GM21576 (cell line): ENCODE results near the gene MBNL1.
"Not testable (repeated sequence)": the region's sequence is repeated elsewhere in the genome, so short reads cannot be mapped to it uniquely, and the experiment has no call there.

ENCODE experiments used
- ATAC-seq: cut with Tn5 transposase; IDR thresholded peaks from one replicate; pipeline ENCODE4 v1.9.1; 2021; ENCODE audit warnings: mild to moderate bottlenecking, moderate library complexity; ENCODE audit not compliant: unreplicated experiment

MBNL1 gene

DNA sequence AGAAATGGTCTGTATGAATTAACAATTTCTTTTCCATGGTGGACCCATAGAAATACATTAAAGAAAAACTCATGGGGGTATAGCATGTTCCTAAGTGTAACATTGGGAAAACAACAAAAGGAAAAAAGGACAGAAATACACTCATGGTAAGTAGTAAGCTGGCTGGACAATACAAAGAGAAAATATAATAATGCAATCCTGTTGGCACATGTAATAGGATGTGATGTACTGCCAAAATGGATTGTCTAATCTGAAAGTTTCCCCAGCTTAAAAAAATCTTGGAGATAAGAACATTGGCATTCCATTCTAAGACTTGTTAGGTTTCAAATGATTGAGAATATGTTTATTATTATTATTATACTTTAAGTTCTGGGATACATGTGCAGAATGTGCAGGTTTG is 128.1 kb downstream of the MBNL1 start:
- no peak for ATAC-seq

DNA sequence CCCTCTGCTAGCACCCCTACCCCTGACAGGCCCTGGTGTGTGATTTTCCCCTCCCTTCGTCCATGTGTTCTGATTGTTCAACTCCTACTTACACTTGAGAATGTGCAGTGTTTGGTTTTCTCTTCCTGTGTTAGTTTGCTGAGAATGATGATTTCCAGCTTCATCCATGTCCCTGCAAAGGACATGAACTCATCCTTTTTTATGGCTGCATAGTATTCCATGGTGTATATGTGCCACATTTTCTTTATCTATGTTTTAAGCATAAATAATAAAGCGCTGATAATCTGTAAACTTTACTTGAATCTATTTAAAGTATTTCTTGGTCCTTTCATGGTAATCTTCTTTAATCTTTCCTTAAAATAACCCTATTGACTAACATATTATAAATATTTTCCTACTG is 128.6 kb downstream of the MBNL1 start:
- not testable (repeated sequence) for ATAC-seq

DNA sequence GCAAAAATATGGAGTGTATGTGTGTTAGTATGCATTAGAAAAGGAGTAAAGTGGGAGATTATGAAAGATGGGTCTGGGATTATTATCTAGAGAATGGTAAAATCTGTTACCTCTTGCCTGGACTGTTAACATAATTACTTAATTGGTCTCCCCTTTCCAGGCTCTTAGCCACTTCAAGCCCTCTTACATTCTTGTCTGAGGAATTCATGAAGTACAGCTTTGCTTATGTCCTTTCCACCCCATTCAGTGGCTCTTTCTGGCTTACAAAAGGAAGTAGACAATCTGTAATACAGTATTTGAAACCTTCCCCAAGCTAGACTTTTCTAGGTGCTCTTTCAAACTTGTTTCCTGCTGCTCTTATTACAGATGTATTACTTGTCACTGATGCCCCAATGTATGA is 129.8 kb downstream of the MBNL1 start:
- peak; percentile 46 for ATAC-seq

DNA sequence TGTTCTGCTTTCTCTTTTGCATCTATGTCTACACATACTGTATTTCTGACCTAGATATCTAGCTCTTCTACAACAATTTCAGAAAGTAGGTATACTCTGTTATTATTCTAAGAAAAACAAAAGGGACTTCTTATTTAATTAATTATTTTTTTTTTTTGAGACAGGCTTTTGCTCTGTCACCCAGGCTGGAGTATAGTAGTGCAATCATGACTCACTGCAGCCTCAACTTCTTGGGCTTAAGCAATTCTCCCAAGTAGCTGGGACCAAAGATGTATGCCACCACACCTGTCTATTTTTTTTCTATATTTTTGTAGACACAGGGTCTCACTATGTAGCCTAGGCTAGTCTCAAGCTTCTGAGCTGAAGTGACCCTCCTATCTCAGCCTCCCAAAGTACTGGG is 130.6 kb downstream of the MBNL1 start:
- ATAC-seq = no peak

DNA sequence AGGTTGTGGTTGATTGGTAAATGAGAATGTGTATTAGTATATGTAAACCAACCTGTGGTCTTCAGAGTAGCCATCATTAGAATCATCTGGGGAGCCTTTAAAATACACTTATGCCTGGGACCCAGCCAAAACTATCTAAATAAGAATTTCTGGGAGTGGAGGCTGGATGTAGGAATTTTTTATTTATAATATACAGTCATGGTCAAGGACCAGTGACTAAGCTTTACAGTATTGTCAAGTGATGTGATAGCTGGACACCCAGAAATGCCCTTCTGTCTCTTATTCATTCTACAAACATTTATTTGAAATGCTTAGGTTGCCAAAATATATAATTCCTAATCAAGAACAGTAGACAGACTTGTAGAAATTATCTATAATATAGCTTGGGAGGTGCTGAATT is 132.2 kb downstream of the MBNL1 start:
- no peak for ATAC-seq

DNA sequence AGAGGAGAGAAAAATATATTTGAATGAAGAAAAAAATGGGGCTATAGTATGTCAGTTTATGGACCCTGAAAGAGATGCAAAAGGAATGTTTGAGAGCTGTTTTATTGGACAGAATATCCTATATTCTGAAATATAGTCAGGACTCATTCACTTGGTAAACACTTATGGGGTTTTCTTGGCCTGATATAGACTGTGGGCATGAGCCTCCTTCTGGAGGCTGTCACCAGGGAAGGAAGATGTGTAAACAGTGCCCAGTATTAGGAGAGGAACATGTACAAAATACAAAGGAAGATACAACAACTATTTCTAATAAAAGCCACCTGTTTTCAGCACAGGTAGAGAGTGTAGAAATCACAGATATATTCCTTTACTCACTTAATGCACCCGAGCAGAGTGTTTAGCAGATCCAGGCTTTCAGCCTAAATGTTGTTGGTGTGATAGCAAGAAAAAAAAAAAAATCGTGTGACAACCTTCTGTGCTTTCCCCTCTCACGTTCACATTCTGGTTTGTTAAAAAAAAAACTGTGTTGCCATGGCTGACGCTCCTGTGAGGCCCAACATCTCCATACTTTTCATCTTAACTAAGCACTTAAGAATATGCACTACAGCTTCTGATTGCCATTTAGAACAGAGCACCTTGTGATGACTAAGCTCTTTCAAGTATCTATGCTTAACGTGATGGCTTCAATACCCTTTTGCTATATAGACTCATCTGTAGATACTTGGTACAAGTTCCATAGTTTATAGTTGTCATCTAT is 134.1 kb downstream of the MBNL1 start:
- ATAC-seq = no peak

DNA sequence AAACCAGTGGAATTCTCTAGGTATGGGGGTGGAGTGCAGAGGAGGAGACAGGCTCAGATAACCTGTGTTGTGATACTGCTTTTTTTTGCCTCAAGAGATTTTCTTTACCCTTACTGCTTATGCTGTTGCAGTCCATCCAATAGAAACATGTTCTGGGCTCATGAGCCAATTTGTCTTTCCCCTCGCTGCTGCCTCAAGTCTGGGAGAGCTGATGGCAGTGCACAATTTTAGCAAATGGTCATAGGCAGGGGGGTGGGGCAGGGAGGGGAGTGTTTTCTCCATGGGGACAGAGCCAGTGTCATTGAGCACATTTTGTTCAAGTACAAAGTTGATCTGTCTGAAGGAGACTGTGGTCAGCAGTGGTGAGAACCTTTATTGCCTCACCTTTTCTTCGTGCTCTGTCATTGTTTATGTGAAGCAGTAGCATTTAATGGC is 134.9 kb downstream of the MBNL1 start:
- ATAC-seq = no peak

DNA sequence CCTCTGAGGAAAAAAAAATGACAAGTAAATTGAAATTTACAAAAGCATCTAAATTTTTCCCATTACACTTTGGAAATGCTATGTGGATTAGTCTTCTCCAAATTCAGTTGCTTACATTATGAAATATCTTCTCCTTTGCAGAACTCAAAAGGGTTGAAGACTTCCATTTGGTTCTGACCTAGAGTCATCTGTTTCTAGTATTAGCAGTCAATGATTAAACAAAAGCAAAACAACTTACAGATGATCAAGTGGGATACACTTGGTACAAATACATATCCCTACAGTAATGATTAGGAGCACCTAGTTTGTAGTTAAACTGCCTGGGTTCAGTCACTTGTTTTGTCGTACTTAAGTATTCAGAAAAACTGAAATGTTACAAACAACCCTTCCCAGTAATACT is 136.2 kb downstream of the MBNL1 start:
- ATAC-seq = no peak

DNA sequence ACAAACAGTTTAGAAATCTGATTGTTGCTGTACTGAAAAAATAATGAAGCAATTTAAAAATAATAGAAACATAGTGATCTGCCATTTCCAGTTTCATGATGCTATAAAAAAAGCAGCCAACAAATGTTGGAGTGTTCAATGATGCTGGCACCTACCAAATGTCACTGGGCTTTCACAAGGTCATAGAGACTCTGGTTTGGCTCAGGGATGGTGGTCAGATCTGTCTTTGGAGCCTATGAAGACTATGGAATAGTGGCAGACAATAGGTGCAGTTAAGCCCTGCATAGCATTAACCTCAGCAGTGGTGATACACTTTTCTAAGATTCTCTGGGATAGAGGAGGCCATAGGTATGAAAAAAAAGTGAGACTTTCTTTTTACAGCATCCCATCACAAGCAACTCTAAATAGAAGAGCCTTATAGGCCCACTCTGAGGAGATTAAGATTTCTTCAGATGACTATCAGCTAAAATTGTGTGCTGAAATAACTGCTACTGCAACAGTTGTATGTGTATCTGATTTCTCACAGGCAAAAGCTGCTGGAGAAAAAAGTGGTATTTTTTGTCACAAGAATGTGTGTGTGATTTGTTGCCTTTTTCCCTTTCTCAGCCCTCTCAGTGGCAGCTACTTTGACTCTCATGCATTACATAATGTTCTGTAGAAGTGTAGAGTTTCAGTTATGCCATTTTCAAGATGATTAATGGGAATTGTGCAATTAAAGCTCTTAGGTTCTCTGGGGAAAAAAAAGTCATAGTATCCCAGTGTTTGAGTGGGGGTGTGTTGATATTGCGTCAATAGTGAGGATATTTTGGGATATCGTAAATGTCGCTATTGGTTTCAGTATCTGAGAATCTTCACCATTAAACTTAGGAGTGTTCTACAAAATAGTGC is 137.4 kb downstream of the MBNL1 start:
- ATAC-seq = no peak

DNA sequence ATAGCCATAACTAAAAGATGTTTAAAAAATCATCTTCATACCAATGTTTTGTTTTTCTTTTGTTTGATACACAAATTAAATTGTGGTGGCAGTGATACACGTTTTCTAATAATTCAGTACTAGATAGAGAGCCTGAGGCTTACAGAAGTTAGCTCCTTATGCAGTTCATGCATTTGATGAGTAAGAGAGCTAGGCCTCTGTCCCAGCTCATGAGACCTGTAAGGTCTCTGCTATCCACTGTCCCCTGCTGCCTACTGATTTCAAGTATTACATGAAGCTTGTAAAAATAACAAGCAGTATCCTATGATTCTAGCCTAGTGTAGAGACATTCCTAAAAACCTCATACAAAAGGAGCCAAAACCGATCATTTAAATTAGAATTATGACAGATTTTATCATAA is 144.5 kb downstream of the MBNL1 start:
- ATAC-seq = no peak

DNA sequence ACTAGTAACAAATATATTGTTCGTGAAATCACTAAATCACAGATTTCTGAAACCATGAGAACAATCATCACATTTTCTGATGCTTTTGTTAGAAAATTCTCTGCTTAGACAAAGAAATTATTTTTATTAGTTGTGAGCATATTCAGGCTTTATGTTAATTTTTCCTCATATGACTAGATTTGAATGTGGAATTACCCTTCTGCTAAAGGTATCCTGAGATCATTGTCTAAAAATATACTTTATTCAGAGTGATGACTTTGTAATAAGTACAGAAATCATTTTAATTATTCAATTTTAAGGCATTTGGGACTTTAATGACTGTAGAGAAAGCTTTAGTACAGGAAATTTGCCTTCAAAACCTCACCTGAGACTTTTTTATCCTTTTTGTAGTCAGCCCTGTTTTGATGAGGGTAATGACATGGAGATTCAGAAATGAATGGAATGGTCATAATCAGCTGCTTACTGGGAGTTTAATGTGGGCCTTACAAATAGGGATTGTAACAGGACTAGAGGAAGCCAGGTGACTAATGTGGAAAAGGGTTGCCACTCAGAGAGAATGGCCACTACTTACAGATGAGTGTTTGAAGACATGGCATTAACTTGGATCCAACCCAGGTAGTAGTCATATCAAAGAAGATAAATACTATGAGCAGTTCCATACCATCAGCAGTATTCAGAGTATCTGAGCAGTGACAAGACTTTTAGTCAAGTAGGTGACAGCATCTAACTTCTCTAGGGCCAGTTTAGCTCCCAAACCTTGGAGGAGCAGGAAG is 148.3 kb downstream of the MBNL1 start:
- ATAC-seq = no peak

DNA sequence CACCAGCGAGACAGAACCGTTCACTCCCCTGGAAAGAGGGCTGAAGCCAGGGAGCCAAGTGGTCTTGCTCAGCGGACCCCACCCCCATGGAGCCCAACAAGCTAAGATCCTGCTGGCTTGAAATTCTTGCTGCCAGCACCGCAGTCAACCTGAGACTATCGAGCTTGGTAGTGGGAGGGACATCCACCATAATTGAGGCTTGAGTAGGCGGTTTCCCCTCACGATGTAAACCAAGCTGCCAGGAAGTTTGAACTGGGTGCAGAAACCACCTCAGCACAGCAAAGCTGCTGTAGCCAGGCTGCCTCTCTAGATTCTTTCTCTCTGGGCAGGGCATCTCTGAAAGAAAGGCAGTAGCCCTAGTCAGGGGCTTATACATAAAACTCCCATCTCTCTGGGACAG is 151.0 kb downstream of the MBNL1 start:
- no peak for ATAC-seq

DNA sequence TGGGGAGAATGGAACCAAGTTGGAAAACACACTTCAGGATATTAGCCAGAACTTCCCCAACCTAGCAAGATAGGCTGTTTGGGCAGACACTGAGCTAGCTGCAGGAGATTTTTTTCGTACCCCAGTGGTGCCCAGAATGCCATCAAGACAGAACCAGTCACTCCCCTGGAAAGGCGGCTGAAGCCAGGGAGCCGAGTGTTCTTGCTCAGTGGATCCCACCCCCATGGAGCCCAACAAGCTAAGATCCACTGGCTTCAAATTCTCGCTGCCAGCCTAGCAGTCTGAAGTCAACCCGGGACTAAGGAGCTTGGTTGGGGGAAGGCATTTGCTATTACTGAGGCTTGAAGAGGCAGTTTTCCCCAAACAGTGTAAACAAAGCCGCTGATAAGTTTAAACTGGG is 152.4 kb downstream of the MBNL1 start:
- no peak for ATAC-seq

DNA sequence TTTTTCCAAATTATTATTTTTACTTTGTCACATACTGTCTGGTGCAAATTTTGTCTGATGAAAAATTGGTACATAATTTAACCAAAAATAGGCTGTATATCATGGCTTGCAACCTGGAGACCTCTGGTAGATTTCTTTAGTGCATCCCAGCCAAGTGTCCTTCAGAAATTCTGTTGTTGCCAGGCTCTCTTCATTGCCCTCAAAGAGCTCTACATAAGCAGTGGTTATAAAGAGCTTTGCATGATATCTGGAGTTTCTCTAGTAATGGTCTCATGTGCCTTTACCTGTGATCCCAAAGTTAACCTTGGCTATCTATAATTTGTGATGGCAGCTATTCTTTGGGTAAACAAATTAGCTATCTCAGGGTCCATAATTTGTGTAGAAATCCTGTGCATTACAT is 157.7 kb downstream of the MBNL1 start:
- ATAC-seq = no peak

DNA sequence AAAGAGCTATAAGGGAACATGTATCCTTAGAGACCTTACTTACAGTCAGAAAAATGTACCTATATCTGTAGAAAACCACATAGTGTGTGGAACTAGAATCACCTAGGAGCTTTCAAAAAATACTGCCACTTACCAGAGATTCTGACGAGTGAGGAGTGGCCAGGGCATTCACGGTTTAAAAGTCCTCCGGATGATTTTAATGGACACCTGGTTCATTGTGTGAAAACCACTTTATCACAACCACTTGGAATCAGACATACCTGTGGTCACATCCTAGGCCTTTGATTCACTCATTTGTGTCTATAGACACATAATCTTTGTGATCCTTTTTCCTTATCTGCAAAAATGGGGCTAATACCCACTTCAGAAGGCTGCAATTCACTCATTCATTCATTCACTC is 159.8 kb downstream of the MBNL1 start:
- ATAC-seq = no peak

DNA sequence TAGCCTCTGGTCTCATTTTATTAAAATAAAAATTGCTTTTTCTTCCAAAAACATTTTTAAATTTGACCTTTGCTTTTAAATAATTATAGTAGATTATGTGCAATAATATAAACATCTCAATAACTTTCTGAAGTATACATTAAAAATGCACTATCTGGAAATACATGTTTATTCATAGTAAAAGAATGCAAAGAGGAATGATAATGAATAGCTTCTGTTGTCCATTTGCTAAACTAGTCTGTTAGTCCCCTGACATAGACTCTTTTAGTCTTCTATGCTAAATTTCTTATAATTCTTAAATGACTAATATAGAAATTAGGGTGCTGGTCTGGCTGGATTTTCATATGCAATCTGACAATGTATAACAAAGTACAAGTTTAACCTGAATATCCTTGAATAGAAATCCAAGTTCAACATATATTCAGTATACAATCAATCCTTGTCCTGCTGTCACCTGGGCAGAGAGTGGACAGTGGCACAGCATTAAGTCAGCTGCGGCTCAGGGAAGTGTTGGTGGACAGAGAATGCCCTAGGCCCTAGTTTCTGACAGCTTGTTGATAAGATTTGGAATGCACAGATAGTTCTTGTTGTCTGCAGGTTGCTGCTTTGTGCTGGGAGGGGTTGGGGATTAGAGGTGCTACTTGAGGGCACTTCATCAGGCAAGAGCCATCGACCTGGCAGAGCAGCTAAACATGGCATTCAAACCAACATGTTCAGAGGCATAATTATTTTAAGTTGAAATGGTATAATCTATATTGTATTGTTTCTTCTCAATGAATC is 161.7 kb downstream of the MBNL1 start:
- no peak for ATAC-seq

DNA sequence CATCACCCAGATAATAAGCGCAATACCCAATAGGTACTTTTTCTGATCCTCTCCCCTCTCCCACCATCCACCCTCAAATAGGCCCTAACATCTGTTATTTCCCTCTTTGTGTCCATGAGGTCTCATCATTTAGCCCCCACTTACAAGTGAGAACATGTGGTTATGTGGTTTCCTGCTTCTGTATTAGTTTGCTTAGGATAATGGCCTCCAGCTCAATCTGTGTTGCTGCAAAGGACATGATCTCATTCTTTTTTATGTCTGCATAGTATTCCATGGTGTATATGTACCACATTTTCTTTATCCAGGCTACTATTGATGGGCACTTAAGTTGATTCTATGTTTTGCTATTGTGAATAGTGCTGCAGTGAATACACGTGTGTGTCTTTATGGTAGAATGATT is 165.4 kb downstream of the MBNL1 start:
- ATAC-seq = no peak

DNA sequence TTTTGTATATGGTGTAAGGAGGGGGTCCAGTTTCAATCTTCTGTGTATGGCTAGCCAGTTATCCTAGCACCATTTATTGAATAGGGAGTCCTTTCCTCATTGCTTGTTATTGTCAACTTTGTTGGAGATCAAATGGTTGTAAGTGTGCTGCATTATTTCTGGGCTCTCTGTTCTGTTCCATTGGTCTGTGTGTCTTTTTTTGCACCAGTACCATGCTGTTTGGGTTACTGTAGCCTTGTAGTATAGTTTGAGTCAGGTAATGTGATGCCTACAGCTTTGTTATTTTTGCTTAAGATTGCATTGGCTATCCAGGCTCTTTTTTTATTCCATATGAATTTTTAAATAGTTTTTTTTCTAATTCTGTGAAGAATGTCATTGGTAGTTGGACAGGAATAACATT is 166.5 kb downstream of the MBNL1 start:
- not testable (repeated sequence) for ATAC-seq

DNA sequence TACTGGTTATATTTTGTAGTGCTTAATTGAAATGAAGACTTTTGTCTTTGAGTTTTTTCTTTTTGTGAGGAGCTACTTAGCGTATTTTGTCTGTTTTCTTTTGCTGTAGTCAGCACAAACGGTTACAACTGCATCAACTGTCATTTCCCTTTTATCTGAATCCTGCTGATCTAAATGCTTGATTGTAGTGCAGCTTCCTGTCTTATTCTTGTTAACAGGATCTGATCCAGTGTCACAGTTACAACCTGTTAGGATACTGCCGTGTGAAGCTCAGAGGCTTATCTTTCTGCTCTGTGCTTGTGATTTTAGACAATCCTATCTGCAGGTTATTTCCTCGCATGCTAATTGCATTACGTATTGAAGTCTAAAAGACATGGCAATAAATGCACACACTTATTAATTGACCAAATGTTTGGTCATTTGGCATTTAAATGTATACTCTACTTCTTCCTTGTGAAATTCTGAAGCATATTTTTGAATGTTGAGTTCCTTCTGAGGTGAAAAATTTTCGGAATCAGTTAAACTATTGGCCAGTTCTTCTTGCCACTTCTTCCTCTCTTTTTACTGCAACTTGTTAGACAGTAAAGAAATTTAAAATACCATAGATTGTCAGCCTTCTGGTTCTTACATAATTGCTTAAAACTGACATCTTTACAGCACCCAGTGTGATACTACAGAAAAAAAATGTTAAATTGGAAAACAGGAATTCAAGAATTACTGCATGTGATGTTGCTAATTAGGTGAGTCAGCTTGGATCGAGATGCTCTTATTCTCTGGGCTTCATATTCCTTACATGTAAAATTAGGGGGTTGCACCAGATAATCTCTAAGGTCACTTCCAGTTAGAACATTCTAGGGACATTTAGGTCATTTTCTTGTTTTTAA is 168.2 kb downstream of the MBNL1 start:
- ATAC-seq = no peak

DNA sequence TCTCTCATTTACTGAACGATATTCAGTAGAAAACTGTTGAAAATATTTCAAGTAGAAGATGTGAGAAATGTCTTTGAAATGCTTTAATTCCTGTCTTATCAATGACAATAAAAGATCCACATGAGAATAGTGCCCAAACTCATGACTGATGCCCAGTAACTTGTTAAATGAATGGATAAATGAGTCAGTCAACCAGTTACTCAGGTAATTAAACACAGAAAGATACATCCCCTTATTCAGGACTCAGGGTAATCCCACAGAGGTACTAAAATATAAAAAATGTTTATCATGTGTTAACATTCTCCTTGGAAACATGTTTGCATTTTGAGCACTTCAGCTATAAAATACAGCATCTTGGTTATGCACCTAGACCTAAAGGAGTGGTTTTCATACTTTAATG is 169.5 kb downstream of the MBNL1 start:
- no peak for ATAC-seq
